ENCODE measurements around the gene EHMT1.

- TF ChIP-seq POLR2AphosphoS5 (IDR thresholded peaks at IDR 0.05; ENCODE audit: borderline replicate concordance, low read depth, low read length): no peak
- TF ChIP-seq EZH2 (IDR thresholded peaks at IDR 0.05): no peak
- no peak for TF ChIP-seq FOXP2 (optimal IDR thresholded peaks at IDR 0.05; ENCODE audit: control extremely low read depth, extremely low read length, insufficient read depth)
Observed at GRCh38 chr9:137765536-137765935, 146.7 kb downstream of the EHMT1 start.
